ENCODE results near the gene RTN1. TPM values are rescaled to one million over a fixed set of nuclear protein-coding genes. Genes with fewer than 3 reads are reported as not detected.

The RTN1 gene
- total RNA-seq, 1 experiment from 2014 or later: 1.1 TPM

GRCh38 chr14:59863806-59864525 is 6.6 kb downstream of the RTN1 start:
- H3K4me3 Mint-ChIP-seq: no peak overlapping the region
- no peak overlapping the region for H3K27ac Mint-ChIP-seq
- no peak for ATAC-seq
- POLR2A ChIA-PET: no interaction called here
- CTCF ChIA-PET: no interaction called here
- peaks cover 28% of the 10 kb centered on the region for H3K27me3 Mint-ChIP-seq (ENCODE audit: low read depth)
- peaks cover 8% of the 10 kb centered on the region for H3K9me3 Mint-ChIP-seq
- H3K36me3 Mint-ChIP-seq: peaks cover 10% of the 10 kb centered on the region
- H3K4me1 Mint-ChIP-seq: 0 out of 2 replicates have a peak, but pooled peaks cover under 1% of the 10 kb centered on the region
- no peak for DNase-seq (ENCODE audit: low spot score)
- no peak for TF ChIP-seq JAZF1 (CRISPR knock-in tag; IDR thresholded peaks at IDR 0.05)
- TF ChIP-seq NFATC4 (CRISPR knock-in tag; IDR thresholded peaks at IDR 0.05): no peak
- no peak for TF ChIP-seq NR1H2 (CRISPR knock-in tag; IDR thresholded peaks at IDR 0.05)
- TF ChIP-seq, protein P1, sequence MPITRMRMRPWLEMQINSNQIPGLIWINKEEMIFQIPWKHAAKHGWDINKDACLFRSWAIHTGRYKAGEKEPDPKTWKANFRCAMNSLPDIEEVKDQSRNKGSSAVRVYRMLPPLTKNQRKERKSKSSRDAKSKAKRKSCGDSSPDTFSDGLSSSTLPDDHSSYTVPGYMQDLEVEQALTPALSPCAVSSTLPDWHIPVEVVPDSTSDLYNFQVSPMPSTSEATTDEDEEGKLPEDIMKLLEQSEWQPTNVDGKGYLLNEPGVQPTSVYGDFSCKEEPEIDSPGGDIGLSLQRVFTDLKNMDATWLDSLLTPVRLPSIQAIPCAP (CRISPR knock-in tag; IDR thresholded peaks at IDR 0.05): no peak
- TF ChIP-seq TP53 (CRISPR knock-in tag; IDR thresholded peaks at IDR 0.05): no peak
- TF ChIP-seq, protein P2, sequence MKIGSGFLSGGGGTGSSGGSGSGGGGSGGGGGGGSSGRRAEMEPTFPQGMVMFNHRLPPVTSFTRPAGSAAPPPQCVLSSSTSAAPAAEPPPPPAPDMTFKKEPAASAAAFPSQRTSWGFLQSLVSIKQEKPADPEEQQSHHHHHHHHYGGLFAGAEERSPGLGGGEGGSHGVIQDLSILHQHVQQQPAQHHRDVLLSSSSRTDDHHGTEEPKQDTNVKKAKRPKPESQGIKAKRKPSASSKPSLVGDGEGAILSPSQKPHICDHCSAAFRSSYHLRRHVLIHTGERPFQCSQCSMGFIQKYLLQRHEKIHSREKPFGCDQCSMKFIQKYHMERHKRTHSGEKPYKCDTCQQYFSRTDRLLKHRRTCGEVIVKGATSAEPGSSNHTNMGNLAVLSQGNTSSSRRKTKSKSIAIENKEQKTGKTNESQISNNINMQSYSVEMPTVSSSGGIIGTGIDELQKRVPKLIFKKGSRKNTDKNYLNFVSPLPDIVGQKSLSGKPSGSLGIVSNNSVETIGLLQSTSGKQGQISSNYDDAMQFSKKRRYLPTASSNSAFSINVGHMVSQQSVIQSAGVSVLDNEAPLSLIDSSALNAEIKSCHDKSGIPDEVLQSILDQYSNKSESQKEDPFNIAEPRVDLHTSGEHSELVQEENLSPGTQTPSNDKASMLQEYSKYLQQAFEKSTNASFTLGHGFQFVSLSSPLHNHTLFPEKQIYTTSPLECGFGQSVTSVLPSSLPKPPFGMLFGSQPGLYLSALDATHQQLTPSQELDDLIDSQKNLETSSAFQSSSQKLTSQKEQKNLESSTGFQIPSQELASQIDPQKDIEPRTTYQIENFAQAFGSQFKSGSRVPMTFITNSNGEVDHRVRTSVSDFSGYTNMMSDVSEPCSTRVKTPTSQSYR (CRISPR knock-in tag; IDR thresholded peaks at IDR 0.05): no peak
- TF ChIP-seq, protein P3, sequence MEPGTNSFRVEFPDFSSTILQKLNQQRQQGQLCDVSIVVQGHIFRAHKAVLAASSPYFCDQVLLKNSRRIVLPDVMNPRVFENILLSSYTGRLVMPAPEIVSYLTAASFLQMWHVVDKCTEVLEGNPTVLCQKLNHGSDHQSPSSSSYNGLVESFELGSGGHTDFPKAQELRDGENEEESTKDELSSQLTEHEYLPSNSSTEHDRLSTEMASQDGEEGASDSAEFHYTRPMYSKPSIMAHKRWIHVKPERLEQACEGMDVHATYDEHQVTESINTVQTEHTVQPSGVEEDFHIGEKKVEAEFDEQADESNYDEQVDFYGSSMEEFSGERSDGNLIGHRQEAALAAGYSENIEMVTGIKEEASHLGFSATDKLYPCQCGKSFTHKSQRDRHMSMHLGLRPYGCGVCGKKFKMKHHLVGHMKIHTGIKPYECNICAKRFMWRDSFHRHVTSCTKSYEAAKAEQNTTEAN (CRISPR knock-in tag; IDR thresholded peaks at IDR 0.05): no peak
- no peak for TF ChIP-seq E2F1 (CRISPR knock-in tag; IDR thresholded peaks at IDR 0.05)
- no peak for TF ChIP-seq SP1 (CRISPR knock-in tag; conservative IDR thresholded peaks at IDR 0.05)
- no peak for TF ChIP-seq EMX1 (CRISPR knock-in tag; IDR thresholded peaks at IDR 0.05)
- TF ChIP-seq STAT6 (CRISPR knock-in tag; conservative IDR thresholded peaks at IDR 0.05; ENCODE audit: low read depth): no peak
- no peak for TF ChIP-seq HMGXB4 (CRISPR knock-in tag; IDR thresholded peaks at IDR 0.05)
- no peak for TF ChIP-seq PRRX2 (CRISPR knock-in tag; IDR thresholded peaks at IDR 0.05)
- TF ChIP-seq ESRRA (CRISPR knock-in tag; IDR thresholded peaks at IDR 0.05; ENCODE audit: borderline replicate concordance): no peak

DNA sequence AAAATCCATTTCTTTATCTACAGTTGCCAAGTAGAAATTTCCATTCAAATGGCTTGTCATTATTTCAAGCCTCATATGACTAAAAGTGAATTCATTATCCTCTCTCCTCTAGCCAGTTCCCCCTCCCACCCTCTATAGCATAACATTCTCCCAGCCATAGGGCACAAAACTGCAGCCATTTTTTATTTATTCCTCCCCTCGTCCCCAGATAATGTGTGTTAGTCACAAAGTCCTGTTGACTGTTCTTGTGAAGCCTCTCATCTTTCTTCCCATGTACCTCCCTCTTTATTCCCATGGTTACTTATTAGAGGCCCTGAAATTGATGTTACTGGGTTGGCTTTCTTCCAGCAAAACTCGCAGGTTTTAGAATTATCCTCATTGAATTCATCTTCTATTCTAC is 13.2 kb downstream of the RTN1 start:
- DNase-seq (ENCODE audit: low spot score): no peak
- ChIA-PET POLR2A (no interaction called here), CTCF (no interaction called here)
- Mint-ChIP-seq H3K4me1 (no peaks in the 10 kb centered on the region), H3K9me3 (peaks cover 19% of the 10 kb centered on the region), H3K27ac (no peak overlapping the region), H3K27me3 (ENCODE audit: low read depth) (peaks cover 2% of the 10 kb centered on the region; the same call in 1 of the 2 replicates), H3K36me3 (peaks cover 10% of the 10 kb centered on the region), H3K4me3 (no peak overlapping the region)
- no peak for ATAC-seq
- TF ChIP-seq IRF2 (CRISPR knock-in tag; IDR thresholded peaks at IDR 0.05; ENCODE audit: borderline replicate concordance, low read depth): no peak
- TF ChIP-seq ZNF263 (CRISPR knock-in tag; IDR thresholded peaks at IDR 0.05; ENCODE audit: low read depth): no peak
- TF ChIP-seq, protein P4, sequence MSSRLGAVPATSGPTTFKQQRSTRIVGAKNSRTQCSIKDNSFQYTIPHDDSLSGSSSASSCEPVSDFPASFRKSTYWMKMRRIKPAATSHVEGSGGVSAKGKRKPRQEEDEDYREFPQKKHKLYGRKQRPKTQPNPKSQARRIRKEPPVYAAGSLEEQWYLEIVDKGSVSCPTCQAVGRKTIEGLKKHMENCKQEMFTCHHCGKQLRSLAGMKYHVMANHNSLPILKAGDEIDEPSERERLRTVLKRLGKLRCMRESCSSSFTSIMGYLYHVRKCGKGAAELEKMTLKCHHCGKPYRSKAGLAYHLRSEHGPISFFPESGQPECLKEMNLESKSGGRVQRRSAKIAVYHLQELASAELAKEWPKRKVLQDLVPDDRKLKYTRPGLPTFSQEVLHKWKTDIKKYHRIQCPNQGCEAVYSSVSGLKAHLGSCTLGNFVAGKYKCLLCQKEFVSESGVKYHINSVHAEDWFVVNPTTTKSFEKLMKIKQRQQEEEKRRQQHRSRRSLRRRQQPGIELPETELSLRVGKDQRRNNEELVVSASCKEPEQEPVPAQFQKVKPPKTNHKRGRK (CRISPR knock-in tag; IDR thresholded peaks at IDR 0.05; ENCODE audit: borderline replicate concordance): no peak
- TF ChIP-seq ZNF138 (CRISPR knock-in tag; conservative IDR thresholded peaks at IDR 0.05): no peak
- TF ChIP-seq, protein P5, sequence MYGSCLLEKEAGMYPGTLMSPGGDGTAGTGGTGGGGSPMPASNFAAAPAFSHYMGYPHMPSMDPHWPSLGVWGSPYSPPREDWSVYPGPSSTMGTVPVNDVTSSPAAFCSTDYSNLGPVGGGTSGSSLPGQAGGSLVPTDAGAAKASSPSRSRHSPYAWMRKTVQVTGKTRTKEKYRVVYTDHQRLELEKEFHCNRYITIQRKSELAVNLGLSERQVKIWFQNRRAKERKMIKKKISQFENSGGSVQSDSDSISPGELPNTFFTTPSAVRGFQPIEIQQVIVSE (CRISPR knock-in tag; IDR thresholded peaks at IDR 0.05; ENCODE audit: borderline replicate concordance): no peak
- no peak for TF ChIP-seq JUN (CRISPR knock-in tag; IDR thresholded peaks at IDR 0.05)
- no peak for TF ChIP-seq EMX1 (CRISPR knock-in tag; IDR thresholded peaks at IDR 0.05)
- no peak for TF ChIP-seq NFE2L1 (CRISPR knock-in tag; IDR thresholded peaks at IDR 0.05)

Data from WTC11 (cell line).